ENCODE data around the gene CDCA4.

The CDCA4 gene

DNA sequence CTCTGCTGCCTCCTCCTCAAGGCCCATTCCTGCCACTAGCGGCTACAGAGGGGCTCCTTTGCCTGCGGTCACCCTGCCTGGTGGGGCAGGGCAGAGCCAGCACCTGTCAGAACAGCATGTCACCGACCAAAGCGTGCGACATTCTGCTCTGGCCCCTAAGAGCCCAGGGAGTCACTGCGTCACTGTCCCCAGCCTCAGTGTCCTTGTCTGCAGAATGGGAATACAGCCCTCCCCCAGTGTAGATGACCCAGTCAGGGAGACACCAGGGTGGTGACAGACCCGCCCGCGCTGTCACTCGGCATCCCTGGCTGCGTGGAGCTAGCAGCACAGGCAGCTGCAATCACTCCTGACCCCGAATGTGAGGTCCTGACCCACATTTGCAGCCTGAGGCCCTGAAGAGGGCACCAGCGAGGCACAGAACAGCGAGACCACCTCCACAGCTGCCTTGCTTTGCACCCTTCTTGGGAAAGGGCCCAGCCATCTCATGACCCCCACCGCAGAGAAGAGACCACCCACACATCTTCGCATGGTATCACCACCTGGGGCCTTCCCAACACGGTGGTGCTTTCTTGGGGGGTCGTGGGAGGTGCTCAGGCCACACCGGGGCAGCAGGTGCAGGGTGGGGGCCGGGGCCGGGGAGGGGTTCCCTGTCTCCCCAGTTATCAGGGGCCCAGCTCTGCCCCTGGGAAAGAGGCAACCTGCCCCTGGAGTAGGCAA is 45.2 kb downstream of the CDCA4 start:
- no peak for DNase-seq (ENCODE audit: low read depth)

- DNase-seq (ENCODE audit: low read depth), result no peak
Measured at GRCh38 chr14:104974665-104975390, 46.1 kb downstream of the CDCA4 start.

- no peak for DNase-seq (ENCODE audit: low read depth)
Measured at GRCh38 chr14:104974146-104974541, 46.7 kb downstream of the CDCA4 start.

GRCh38 chr14:104973385-104974145 is 47.3 kb downstream of the CDCA4 start:
- peak; percentile 84 for DNase-seq (ENCODE audit: low read depth)

DNA sequence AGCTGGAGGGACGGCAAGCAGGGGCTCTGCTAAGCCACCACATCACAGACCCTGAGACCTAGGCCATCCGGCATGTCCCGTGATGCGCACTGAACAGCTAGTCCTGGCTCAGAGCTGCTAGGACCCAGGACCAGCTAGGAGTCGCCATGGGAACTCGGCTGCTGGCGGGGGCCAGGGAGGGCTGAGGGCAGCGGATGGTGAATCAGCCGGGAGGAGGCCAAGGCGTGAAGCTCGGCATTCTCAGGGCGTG is 47.8 kb downstream of the CDCA4 start:
- DNase-seq (ENCODE audit: low read depth), result peak; percentile 94

- no peak for DNase-seq (ENCODE audit: low read depth)
Measured at GRCh38 chr14:104972301-104973134, 48.4 kb downstream of the CDCA4 start.

- DNase-seq (ENCODE audit: low read depth), result no peak
Measured at GRCh38 chr14:104971447-104972240, 49.2 kb downstream of the CDCA4 start.

- peak; percentile 86 for DNase-seq (ENCODE audit: low read depth)
Measured at GRCh38 chr14:104970231-104971068, 50.4 kb downstream of the CDCA4 start.

DNA sequence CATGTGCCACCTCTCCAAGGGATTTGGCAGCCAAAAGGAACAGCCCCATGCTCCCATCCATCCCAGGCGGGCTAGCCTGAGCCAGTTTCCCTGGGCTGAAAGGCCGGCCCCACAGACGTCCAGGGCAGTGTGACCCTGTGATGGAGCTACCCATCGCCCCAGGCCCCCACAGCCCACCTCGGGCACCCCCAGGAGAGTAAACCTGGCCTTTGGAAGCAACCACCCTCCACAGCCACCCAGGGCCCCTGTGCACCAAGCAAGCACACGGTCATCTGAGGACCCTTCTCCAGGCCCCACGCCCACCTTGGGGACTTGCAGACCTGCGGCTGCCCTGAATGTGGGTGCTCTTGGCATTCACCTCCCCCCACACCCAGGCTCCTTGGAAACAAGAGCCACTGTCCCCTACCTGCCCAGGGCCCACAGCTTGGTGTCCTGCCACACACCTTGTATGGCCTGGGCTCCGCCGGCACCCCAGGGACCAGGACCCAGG is 51.1 kb downstream of the CDCA4 start:
- DNase-seq (ENCODE audit: low read depth), result no peak

DNA sequence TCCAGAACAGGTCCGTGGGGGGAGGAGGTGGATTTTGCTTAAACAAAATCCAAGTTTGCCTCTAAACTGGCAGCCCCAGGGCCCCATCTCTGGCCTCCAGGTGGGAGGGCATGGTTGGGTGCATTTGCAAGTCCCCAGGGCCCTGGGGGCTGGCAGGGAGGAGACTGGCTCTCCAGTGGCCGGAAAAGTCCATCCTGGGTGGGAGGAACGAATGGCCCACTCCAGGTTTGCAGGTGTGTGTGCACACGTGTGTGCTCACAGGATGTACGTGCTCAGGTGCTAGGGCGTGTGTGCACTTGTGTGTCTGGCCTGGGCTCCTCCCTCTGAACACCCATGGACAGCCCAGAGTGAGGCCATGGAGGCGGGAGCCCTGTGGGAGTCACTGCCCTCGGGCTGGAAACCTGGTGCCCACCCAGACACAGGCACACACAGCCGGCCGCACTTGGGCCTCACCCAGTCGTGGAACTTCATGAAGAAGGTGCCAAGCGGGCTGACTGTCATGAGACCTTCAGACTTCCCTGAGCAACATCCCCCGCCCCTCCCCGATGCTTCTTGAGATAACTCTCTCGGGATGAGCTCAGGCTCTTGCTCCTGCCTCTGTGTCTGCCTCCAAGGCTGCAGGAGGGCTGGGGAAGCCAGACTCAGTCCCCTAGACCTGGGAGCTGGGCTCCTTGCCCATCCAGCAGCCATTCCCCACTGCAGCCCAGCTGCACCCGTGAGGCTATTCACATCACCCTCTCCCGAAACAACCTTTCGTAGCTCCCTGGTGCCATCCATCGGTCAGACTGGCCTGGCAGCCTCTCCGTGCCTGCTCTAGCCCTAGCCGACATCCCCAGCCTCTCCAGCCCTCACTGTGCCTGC is 52.1 kb downstream of the CDCA4 start:
- DNase-seq (ENCODE audit: low read depth), result no peak

DNA sequence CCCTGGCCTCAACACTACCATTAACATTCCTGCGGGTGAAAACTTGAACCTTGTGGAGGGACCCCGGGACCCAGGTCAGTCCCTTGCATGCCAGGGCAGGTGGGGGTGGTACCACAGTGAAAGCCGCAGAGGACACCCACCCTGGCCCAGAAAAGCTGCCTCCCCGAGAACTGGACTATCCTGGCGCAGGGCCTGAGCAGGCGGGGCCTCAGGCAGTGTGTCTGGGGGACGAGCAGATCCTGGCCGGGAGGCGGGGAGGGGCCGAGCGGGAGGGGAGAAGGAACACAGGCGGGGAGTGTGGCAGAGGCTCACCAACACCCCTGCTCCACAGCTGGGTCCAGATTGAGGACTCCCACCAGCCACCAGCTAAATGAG is 52.7 kb downstream of the CDCA4 start:
- no peak for DNase-seq (ENCODE audit: low read depth)

- no peak for DNase-seq (ENCODE audit: low read depth)
Measured at GRCh38 chr14:104967386-104968152, 53.3 kb downstream of the CDCA4 start.

- no peak for DNase-seq (ENCODE audit: low read depth)
Measured at GRCh38 chr14:104966981-104967385, 53.9 kb downstream of the CDCA4 start.

- no peak for DNase-seq (ENCODE audit: low read depth)
Measured at GRCh38 chr14:104966261-104966865, 54.5 kb downstream of the CDCA4 start.

- DNase-seq (ENCODE audit: low read depth), result no peak
Measured at GRCh38 chr14:104965561-104966231, 55.2 kb downstream of the CDCA4 start.

GRCh38 chr14:104964546-104964945 is 56.3 kb downstream of the CDCA4 start:
- DNase-seq (ENCODE audit: low read depth), result no peak

All from stromal cell of bone marrow (primary cell).